ENCODE measurements around the gene MIOX. TPM values are rescaled to one million over a fixed set of nuclear protein-coding genes. Genes with fewer than 3 reads are reported as not detected.

The MIOX gene
- total RNA-seq, 4 donors from 2014 or later, result not detected

- ATAC-seq (no peak), DNase-seq (no peak)
- H3K36me3 ChIP-seq, result peaks cover 0 to 29% of the 10 kb centered on the region in 2 donors
- peak overlapping the region; percentile 84 to 92 (median 88) for H3K27ac ChIP-seq
- H3K4me3 ChIP-seq, result peak overlapping the region; percentile 68 to 91 (median 83)
- in situ Hi-C loops (cut with MboI; ENCODE audit: low sequenced_read_pairs in 4 of 4), result no loop called here
- intact Hi-C loops (cut with DNase I; ENCODE audit: low total_unique reads), result loop anchor here (1.0 to 5.0 kb wide), 2 partner anchors 16 to 103 kb away; partner anchors contain the start of genes ARSA and NCAPH2
- H3K4me1 ChIP-seq, result peaks cover 13 to 18% of the 10 kb centered on the region in 2 donors
- H3K27me3 ChIP-seq, result peaks cover 5 to 14% (median 10%) of the 10 kb centered on the region in 3 donors
- TF ChIP-seq CTCF (IDR thresholded peaks at IDR 0.05 in 4 of 5, conservative IDR thresholded peaks at IDR 0.05 in 1 of 5), result no peak
- TF ChIP-seq POLR2A (IDR thresholded peaks at IDR 0.05), result no peak
- H3K9me3 ChIP-seq, result no peaks in the 10 kb centered on the region
Measured at GRCh38 chr22:50524676-50525103, 38.0 kb downstream of the MIOX start.

GRCh38 chr22:50525104-50525857 is 38.6 kb downstream of the MIOX start, which contains the start of gene SCO2:
Gene SCO2 (minus strand): TSS chr22:50525598. CDS start chr22:50524411, 1,187 bp downstream.
- TF ChIP-seq POLR2A (IDR thresholded peaks at IDR 0.05) (peak; percentile 68 to 72), CTCF (IDR thresholded peaks at IDR 0.05 in 4 of 5, conservative IDR thresholded peaks at IDR 0.05 in 1 of 5) (peak in 4 of 5 experiments; percentile 37 to 57 (median 47))
- Histone ChIP-seq H3K36me3 (peaks cover 0 to 28% of the 10 kb centered on the region in 2 donors), H3K9me3 (no peaks in the 10 kb centered on the region), H3K27me3 (peaks cover 7 to 18% (median 16%) of the 10 kb centered on the region in 3 donors), H3K27ac (peak within 1 kb of the TSS; percentile 84 to 92 (median 88)), H3K4me3 (peak within 1 kb of the TSS; percentile 68 to 91 (median 83)), H3K4me1 (peaks cover 13 to 18% of the 10 kb centered on the region in 2 donors)
- in situ Hi-C loops (cut with MboI; ENCODE audit: low sequenced_read_pairs in 4 of 4) (no loop called here), intact Hi-C loops (cut with DNase I; ENCODE audit: low total_unique reads) (loop anchor here (1.0 to 5.0 kb wide), 2 partner anchors 17 to 102 kb away; partner anchors contain the start of genes ARSA and NCAPH2)
- DNase-seq (peak; percentile 87 to 91), ATAC-seq (peak; percentile 87)

GRCh38 chr22:50525858-50526107 is 39.1 kb downstream of the MIOX start:
- intact Hi-C loops (cut with DNase I; ENCODE audit: low total_unique reads) (loop anchor here (1.0 to 5.0 kb wide), 2 partner anchors 17 to 102 kb away; partner anchors contain the start of genes ARSA and NCAPH2), in situ Hi-C loops (cut with MboI; ENCODE audit: low sequenced_read_pairs in 4 of 4) (no loop called here)
- H3K36me3 ChIP-seq, result peaks cover 0 to 28% of the 10 kb centered on the region in 2 donors
- peak overlapping the region; percentile 84 to 92 (median 88) for H3K27ac ChIP-seq
- H3K9me3 ChIP-seq, result no peaks in the 10 kb centered on the region
- TF ChIP-seq POLR2A (IDR thresholded peaks at IDR 0.05) (no peak), CTCF (IDR thresholded peaks at IDR 0.05 in 4 of 5, conservative IDR thresholded peaks at IDR 0.05 in 1 of 5) (peak in 1 of 5 experiments; percentile 36)
- peaks cover 12 to 23% (median 21%) of the 10 kb centered on the region in 3 donors for H3K27me3 ChIP-seq
- ATAC-seq (no peak), DNase-seq (no peak)
- peak overlapping the region; percentile 68 to 91 (median 83) for H3K4me3 ChIP-seq
- peaks cover 13 to 22% of the 10 kb centered on the region in 2 donors for H3K4me1 ChIP-seq

GRCh38 chr22:50526108-50526833 is 39.6 kb downstream of the MIOX start:
- H3K9me3 ChIP-seq, result no peaks in the 10 kb centered on the region
- TF ChIP-seq CTCF (IDR thresholded peaks at IDR 0.05 in 4 of 5, conservative IDR thresholded peaks at IDR 0.05 in 1 of 5), result peak; percentile 28 to 62 (median 47)
- TF ChIP-seq POLR2A (IDR thresholded peaks at IDR 0.05), result no peak
- intact Hi-C loops (cut with DNase I; ENCODE audit: low total_unique reads), result loop anchor here (5.0 kb wide), 1 partner anchor 101 kb away; the partner anchor contains the start of gene ARSA
- DNase-seq (peak in 1 of 2 donors; percentile 46), ATAC-seq (peak; percentile 18 to 23)
- peaks cover 17 to 28% (median 25%) of the 10 kb centered on the region in 3 donors for H3K27me3 ChIP-seq
- in situ Hi-C loops (cut with MboI; ENCODE audit: low sequenced_read_pairs in 4 of 4), result no loop called here
- peak overlapping the region; percentile 84 to 92 (median 88) for H3K27ac ChIP-seq
- H3K36me3 ChIP-seq, result peaks cover 0 to 25% of the 10 kb centered on the region in 2 donors
- H3K4me3 ChIP-seq, result peak overlapping the region; percentile 68 to 91 (median 83)
- H3K4me1 ChIP-seq, result peaks cover 13 to 26% of the 10 kb centered on the region in 2 donors
